B cell (primary cell): ENCODE data around the gene CLSTN2. TPM values are rescaled to one million over a fixed set of nuclear protein-coding genes. Genes with fewer than 3 reads are reported as not detected.

ENCODE experiments used
- ATAC-seq: fragments of 200-7000 bp; cut with Tn5 transposase; one replicate; pipeline ENCODE4 v1.10.0; 2021; ENCODE audit warnings: low read depth, mild to moderate bottlenecking, moderate number of reproducible peaks, moderate library complexity
- CTCF ChIA-PET: fragments of 350-600 bp; sonication (Branson Sonifier 250); formaldehyde crosslinking; loops from one replicate; lab custom pipeline; 2021; ENCODE audit warnings: antibody characterized with exemption, inconsistent platforms; lab: Charles Lee
- POLR2A ChIA-PET: fragments of 350-600 bp; sonication (Branson Sonifier 250); formaldehyde crosslinking; loops from one replicate; lab custom pipeline; 2021; ENCODE audit warnings: antibody characterized with exemption; lab: Charles Lee
- DNase-seq: peaks from one replicate; pipeline ENCODE4 v3.0.0; 2013
- H2AFZ ChIP-seq: 2 replicates; pipeline ENCODE4 v1.6.1; 2012; ENCODE audit warnings: mild to moderate bottlenecking, low read depth, low read length; ENCODE audit not compliant: insufficient read depth, poor library complexity, severe bottlenecking
- H3K27ac ChIP-seq, 2 donors: 1 replicate in 1 of 2; 2 replicates in 1 of 2; pipeline ENCODE4 v1.5.1; 2012 to 2013; ENCODE audit warnings: low read length in 2 of 2, mild to moderate bottlenecking in 2 of 2, moderate library complexity in 1 of 2
- H3K27me3 ChIP-seq, 4 experiments: fragments of 200-600 bp in 1 of 4; sonication (generic) in 1 of 4; replicated peaks in 1 of 4; 1 replicate in 2 of 4; 2 replicates in 2 of 4; pipeline versions ENCODE4 v1.6.1 to v1.7.0; 2013 to 2016; ENCODE audit warnings: low read length in 3 of 4, mild to moderate bottlenecking in 2 of 4, mixed read lengths in 1 of 4, moderate library complexity in 1 of 4; ENCODE audit not compliant: insufficient read depth in 4 of 4, control insufficient read depth in 3 of 4; ENCODE audit errors: control extremely low read depth in 1 of 4
- H3K36me3 ChIP-seq, 2 experiments: replicated peaks in 1 of 2; 1 replicate in 1 of 2; 2 replicates in 1 of 2; pipeline versions ENCODE4 v1.6.1 to v1.7.1; 2013; ENCODE audit warnings: low read length in 1 of 2; ENCODE audit not compliant: insufficient read depth in 2 of 2, control insufficient read depth in 1 of 2; ENCODE audit errors: control extremely low read depth in 1 of 2, extremely low read depth in 1 of 2
- H3K4me1 ChIP-seq, 2 donors: fragments of 200-600 bp in 1 of 2; sonication (generic) in 1 of 2; 1 replicate in 1 of 2; 2 replicates in 1 of 2; pipeline versions ENCODE4 v1.5.1 to v1.6.1; 2013 to 2017; ENCODE audit warnings: low read length in 2 of 2; ENCODE audit not compliant: control insufficient read depth in 2 of 2, insufficient read depth in 2 of 2
- H3K4me2 ChIP-seq: replicated peaks from 2 replicates; pipeline ENCODE3; 2012; ENCODE audit warnings: mild to moderate bottlenecking, low read depth, low read length; ENCODE audit not compliant: poor library complexity, severe bottlenecking
- H3K4me3 ChIP-seq, 5 experiments: fragments of 200-600 bp in 1 of 5; sonication (generic) in 1 of 5; 1 replicate in 3 of 5; 2 replicates in 2 of 5; pipeline versions ENCODE4 v1.5.1 to v1.7.0; 2011 to 2016; ENCODE audit warnings: low read length in 4 of 5, mild to moderate bottlenecking in 4 of 5, low read depth in 2 of 5, control low read depth in 1 of 5, moderate library complexity in 1 of 5; ENCODE audit not compliant: insufficient read depth in 1 of 5; ENCODE audit errors: control extremely low read depth in 1 of 5, extremely low read depth in 1 of 5
- H3K79me2 ChIP-seq: fragments of 200-600 bp; sonication (generic); one replicate; pipeline ENCODE4 v1.6.0; 2016; ENCODE audit warnings: low read length; ENCODE audit not compliant: control insufficient read depth, insufficient read depth
- H3K9ac ChIP-seq: fragments of 200-600 bp; sonication (generic); 2 replicates; pipeline ENCODE4 v1.6.1; 2017; ENCODE audit warnings: mild to moderate bottlenecking, low read length, moderate library complexity
- H3K9me3 ChIP-seq, 3 donors: one replicate each; pipeline versions ENCODE4 v1.6.1 to v1.7.1; 2013; ENCODE audit warnings: low read length in 2 of 3; ENCODE audit not compliant: control insufficient read depth in 2 of 3, insufficient read depth in 1 of 3; ENCODE audit errors: control extremely low read depth in 1 of 3
- H4K20me1 ChIP-seq: 2 replicates; pipeline ENCODE4 v1.6.0; 2012; ENCODE audit warnings: mild to moderate bottlenecking, low read length; ENCODE audit not compliant: insufficient read depth, control insufficient read depth, poor library complexity, severe bottlenecking
- H3K27ac Mint-ChIP-seq: one replicate; pipeline ENCODE4 v1.8.0; 2021; ENCODE audit warnings: mixed read lengths
- H3K27me3 Mint-ChIP-seq: one replicate; pipeline ENCODE4 v1.8.0; 2021; ENCODE audit warnings: mixed read lengths
- H3K4me1 Mint-ChIP-seq: one replicate; pipeline ENCODE4 v1.8.0; 2021; ENCODE audit warnings: mixed read lengths
- H3K4me3 Mint-ChIP-seq: one replicate; pipeline ENCODE4 v1.8.0; 2021; ENCODE audit warnings: mixed read lengths
- H3K9me3 Mint-ChIP-seq: one replicate; pipeline ENCODE4 v1.8.0; 2022; ENCODE audit warnings: mixed read lengths; ENCODE audit not compliant: insufficient read depth
- EZH2 ChIP-seq: IDR thresholded peaks from 2 replicates; pipeline ENCODE4 v1.6.1; 2012; ENCODE audit warnings: borderline replicate concordance, low read depth, mild to moderate bottlenecking, moderate library complexity, low read length; ENCODE audit not compliant: insufficient read depth, poor library complexity, severe bottlenecking
- WGBS: methylation state at CpG from one replicate; pipeline ENCODE4 v1.1.5; 2013; ENCODE audit warnings: missing lambda C conversion rate; ENCODE audit not compliant: insufficient coverage; 5-methylcytosine and 5-hydroxymethylcytosine counted together
- intact Hi-C: fragments of 100-400 bp; cut with micrococcal nuclease; formaldehyde crosslinking; loops from one replicate; pipeline ENCODE4 v1.10.0; 2022
- polyA plus RNA-seq: library from polyadenylated mRNA; depleted of rRNA; stranded (reverse); fragments of >200 nt; gene quantifications from 2 replicates; pipeline ENCODE4 v1.2.3, GENCODE V29; 2012
- total RNA-seq, 2 donors: library from RNA; stranded (reverse); fragments of 120-200 nt in 1 of 2; gene quantifications; 1 replicate in 1 of 2; 2 replicates in 1 of 2; pipeline versions ENCODE4 v1.2.3 to v1.2.4, GENCODE V29; 2013 to 2022
- TF ChIP-seq, protein P1 (sequence below): fragments of 200-600 bp; IDR thresholded peaks from one replicate; pipeline ENCODE4 v1.8.0; 2022; ENCODE audit warnings: antibody characterized with exemption, mild to moderate bottlenecking

Gene CLSTN2
- total and polyA plus RNA-seq, 2 donors (not counting 1 experiment from before 2014, with no cell fraction given) = not detected

DNA sequence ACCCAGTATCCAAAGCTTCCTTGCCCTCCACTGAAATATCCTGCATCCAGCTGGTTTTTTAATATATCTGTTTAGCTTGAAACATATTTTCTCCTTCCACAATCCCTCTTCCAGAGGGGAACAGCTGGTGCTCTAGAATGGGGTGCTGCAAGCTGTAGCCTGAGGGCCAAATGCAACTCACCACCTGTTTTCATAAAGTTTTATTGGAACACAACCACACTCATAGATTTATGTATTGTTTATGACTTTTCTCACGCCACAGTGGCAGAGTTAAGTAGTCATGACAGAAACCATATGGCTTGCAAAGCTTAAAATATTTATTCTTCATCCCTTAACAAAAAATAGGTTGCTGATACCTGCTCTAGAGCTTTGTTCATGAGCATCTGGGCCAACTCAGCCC is 298.7 kb downstream of the CLSTN2 start:
- no peak for DNase-seq
- Histone ChIP-seq H4K20me1 (no peaks in the 10 kb centered on the region), H3K9ac (no peak overlapping the region), H3K4me3 (no peak overlapping the region), H3K36me3 (no peaks in the 10 kb centered on the region), H3K79me2 (no peaks in the 10 kb centered on the region), H3K27me3 (no peaks in the 10 kb centered on the region), H3K4me2 (no peak overlapping the region), H3K9me3 (no peaks in the 10 kb centered on the region), H2AFZ (no peak overlapping the region), H3K27ac (no peak overlapping the region), H3K4me1 (no peaks in the 10 kb centered on the region)
- intact Hi-C loops = no loop called here
- H3K9me3 Mint-ChIP-seq = no peaks in the 10 kb centered on the region
- TF ChIP-seq, protein P1, sequence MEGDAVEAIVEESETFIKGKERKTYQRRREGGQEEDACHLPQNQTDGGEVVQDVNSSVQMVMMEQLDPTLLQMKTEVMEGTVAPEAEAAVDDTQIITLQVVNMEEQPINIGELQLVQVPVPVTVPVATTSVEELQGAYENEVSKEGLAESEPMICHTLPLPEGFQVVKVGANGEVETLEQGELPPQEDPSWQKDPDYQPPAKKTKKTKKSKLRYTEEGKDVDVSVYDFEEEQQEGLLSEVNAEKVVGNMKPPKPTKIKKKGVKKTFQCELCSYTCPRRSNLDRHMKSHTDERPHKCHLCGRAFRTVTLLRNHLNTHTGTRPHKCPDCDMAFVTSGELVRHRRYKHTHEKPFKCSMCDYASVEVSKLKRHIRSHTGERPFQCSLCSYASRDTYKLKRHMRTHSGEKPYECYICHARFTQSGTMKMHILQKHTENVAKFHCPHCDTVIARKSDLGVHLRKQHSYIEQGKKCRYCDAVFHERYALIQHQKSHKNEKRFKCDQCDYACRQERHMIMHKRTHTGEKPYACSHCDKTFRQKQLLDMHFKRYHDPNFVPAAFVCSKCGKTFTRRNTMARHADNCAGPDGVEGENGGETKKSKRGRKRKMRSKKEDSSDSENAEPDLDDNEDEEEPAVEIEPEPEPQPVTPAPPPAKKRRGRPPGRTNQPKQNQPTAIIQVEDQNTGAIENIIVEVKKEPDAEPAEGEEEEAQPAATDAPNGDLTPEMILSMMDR = no peak
- no peak for TF ChIP-seq EZH2
- H3K4me1 Mint-ChIP-seq = no peaks in the 10 kb centered on the region
- no peak for ATAC-seq
- H3K4me3 Mint-ChIP-seq = no peak overlapping the region
- peaks cover 4% of the 10 kb centered on the region for H3K27me3 Mint-ChIP-seq
- H3K27ac Mint-ChIP-seq = no peak overlapping the region
- CTCF ChIA-PET = no interaction called here
- POLR2A ChIA-PET = no interaction called here
- WGBS = no CpG with 5 or more reads among the region's 1 CpG

DNA sequence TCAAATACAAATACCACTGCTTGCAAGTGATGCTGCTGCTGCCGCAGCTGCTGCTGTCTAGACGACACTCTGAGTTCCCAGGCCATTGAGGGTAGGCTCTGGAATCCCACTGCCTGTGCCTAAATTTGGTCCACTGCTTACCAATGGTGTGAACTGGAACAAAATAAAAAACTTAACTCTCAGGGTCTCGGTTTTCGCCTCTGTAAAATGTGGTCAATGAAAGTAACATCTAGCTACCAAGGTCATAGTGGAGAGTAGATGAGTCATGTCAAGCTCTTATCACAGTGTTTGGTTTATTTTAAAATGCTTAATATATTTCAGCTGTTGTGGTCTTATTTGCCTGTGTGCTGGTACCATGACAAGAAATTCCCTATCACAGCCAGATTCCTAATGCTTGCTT is 299.3 kb downstream of the CLSTN2 start:
- Histone ChIP-seq H3K4me3 (no peak overlapping the region), H3K79me2 (no peaks in the 10 kb centered on the region), H3K4me2 (no peak overlapping the region), H3K9ac (no peak overlapping the region), H3K4me1 (no peaks in the 10 kb centered on the region), H4K20me1 (no peaks in the 10 kb centered on the region), H3K27ac (no peak overlapping the region), H2AFZ (no peak overlapping the region), H3K27me3 (no peaks in the 10 kb centered on the region), H3K36me3 (no peaks in the 10 kb centered on the region), H3K9me3 (no peaks in the 10 kb centered on the region)
- DNase-seq = no peak
- ChIA-PET CTCF (no interaction called here), POLR2A (no interaction called here)
- Mint-ChIP-seq H3K4me3 (no peak overlapping the region), H3K4me1 (no peaks in the 10 kb centered on the region), H3K27me3 (peaks cover 4% of the 10 kb centered on the region), H3K27ac (no peak overlapping the region), H3K9me3 (no peaks in the 10 kb centered on the region)
- 90% methylated on average over 2 of the region's 4 CpGs for WGBS
- TF ChIP-seq, protein P1 = no peak
- no peak for TF ChIP-seq EZH2
- intact Hi-C loops = no loop called here
- ATAC-seq = no peak
